Gastroesophageal sphincter (tissue), 4 donors: ENCODE measurements around the gene PLAC8. TPM values are rescaled to one million over a fixed set of nuclear protein-coding genes. Genes with fewer than 3 reads are reported as not detected.
"Not testable (repeated sequence)": the region's sequence is repeated elsewhere in the genome, so short reads cannot be mapped to it uniquely, and the experiment has no call there.

Source experiments
- ATAC-seq: fragments of 150-250 bp; one replicate; pipeline ENCODE4 v1.9.1; 2016; ENCODE audit warnings: mild to moderate bottlenecking, moderate library complexity
- H3K27ac ChIP-seq, 4 donors: fragments of 200-600 bp; sonication (generic) in 3 of 4; 1 replicate in 3 of 4; 2 replicates in 1 of 4; pipeline ENCODE4 v1.5.1; 2016 to 2019
- H3K27me3 ChIP-seq: fragments of 200-600 bp; sonication (generic); one replicate; pipeline ENCODE4 v1.5.1; 2019
- H3K36me3 ChIP-seq, 2 donors: fragments of 200-600 bp; sonication (generic); one replicate each; pipeline ENCODE4 v1.5.1; 2019; ENCODE audit warnings: control low read depth in 1 of 2
- H3K4me1 ChIP-seq, 3 donors: fragments of 200-600 bp; sonication (generic); 1 replicate in 2 of 3; 2 replicates in 1 of 3; pipeline ENCODE4 v1.5.1; 2016 to 2019; ENCODE audit warnings: control low read depth in 2 of 3
- H3K4me3 ChIP-seq, 2 donors: fragments of 200-600 bp; sonication (generic); one replicate each; pipeline ENCODE4 v1.5.1; 2019; ENCODE audit warnings: mild to moderate bottlenecking in 1 of 2, moderate library complexity in 1 of 2
- H3K9me3 ChIP-seq, 3 donors: fragments of 200-600 bp; sonication (generic); one replicate each; pipeline ENCODE4 v1.5.1; 2017 to 2019; ENCODE audit warnings: control low read depth in 2 of 3
- EP300 ChIP-seq: sonication (generic); formaldehyde crosslinking; IDR thresholded peaks from one replicate; pipeline ENCODE4 v1.6.1; 2017; ENCODE audit warnings: antibody characterized with exemption, mild to moderate bottlenecking
- POLR2A ChIP-seq, 2 donors: fragments of 450-650 bp; IDR thresholded peaks; one replicate each; pipeline ENCODE4 v1.6.1; 2017; ENCODE audit warnings: antibody characterized with exemption in 2 of 2, mild to moderate bottlenecking in 2 of 2, moderate library complexity in 1 of 2
- POLR2AphosphoS5 ChIP-seq: sonication (generic); formaldehyde crosslinking; IDR thresholded peaks from one replicate; pipeline ENCODE4 v1.6.1; 2017; ENCODE audit warnings: antibody characterized with exemption
- WGBS, 2 donors: methylation state at CpG; one replicate each; pipeline ENCODE4 v1.1.5; 2018; ENCODE audit warnings: low coverage in 1 of 2; 5-methylcytosine and 5-hydroxymethylcytosine counted together
- total RNA-seq, 4 donors: library from RNA; depleted of rRNA; stranded (reverse); fragments of >200 nt; gene quantifications; one replicate each; pipeline ENCODE4 v1.1.0, GENCODE V29; 2016
- TF ChIP-seq, protein P1 (sequence below), 4 experiments: fragments of 200-600 bp in 2 of 4; fragments of 450-650 bp in 2 of 4; sonication (generic) in 1 of 4; IDR thresholded peaks; one replicate each; pipeline ENCODE4 v1.5.1; 2017 to 2019; ENCODE audit warnings: antibody characterized with exemption in 4 of 4, mild to moderate bottlenecking in 2 of 4, moderate library complexity in 2 of 4

Gene PLAC8
- total RNA-seq, 4 donors from 2014 or later, result 2.0 to 32.0 (median 2.6) TPM; not detected in 1

DNA sequence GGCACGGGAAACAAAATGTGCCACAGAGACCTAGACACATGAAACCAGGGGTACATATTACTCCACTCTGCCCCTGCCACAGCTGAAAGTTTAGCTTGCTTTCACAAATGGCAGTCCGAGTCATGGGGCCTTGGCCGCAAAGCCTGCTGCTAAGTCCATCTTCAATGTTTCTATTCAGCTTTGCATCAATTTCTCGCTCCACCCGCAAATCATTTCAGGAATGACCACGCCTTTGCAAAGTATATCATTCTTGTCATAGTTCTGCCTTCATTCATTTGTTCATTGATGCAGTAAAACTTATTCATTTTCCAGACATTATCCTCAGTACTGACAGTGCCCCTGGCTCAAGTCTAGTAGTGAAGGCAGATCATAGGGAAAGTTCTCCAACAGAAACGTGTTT is 9.5 kb downstream of the PLAC8 start:
- Histone ChIP-seq H3K36me3 (no peaks in the 10 kb centered on the region), H3K27ac (no peak overlapping the region), H3K27me3 (no peaks in the 10 kb centered on the region), H3K4me1 (peaks cover 0 to 9% (median 0%) of the 10 kb centered on the region in 3 donors), H3K4me3 (no peak overlapping the region), H3K9me3 (no peaks in the 10 kb centered on the region)
- 85 to 93% methylated on average over 5 to 7 of the region's 7 CpGs for WGBS, 2 donors
- no peak for ATAC-seq
- TF ChIP-seq, protein P1, sequence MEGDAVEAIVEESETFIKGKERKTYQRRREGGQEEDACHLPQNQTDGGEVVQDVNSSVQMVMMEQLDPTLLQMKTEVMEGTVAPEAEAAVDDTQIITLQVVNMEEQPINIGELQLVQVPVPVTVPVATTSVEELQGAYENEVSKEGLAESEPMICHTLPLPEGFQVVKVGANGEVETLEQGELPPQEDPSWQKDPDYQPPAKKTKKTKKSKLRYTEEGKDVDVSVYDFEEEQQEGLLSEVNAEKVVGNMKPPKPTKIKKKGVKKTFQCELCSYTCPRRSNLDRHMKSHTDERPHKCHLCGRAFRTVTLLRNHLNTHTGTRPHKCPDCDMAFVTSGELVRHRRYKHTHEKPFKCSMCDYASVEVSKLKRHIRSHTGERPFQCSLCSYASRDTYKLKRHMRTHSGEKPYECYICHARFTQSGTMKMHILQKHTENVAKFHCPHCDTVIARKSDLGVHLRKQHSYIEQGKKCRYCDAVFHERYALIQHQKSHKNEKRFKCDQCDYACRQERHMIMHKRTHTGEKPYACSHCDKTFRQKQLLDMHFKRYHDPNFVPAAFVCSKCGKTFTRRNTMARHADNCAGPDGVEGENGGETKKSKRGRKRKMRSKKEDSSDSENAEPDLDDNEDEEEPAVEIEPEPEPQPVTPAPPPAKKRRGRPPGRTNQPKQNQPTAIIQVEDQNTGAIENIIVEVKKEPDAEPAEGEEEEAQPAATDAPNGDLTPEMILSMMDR (IDR thresholded peaks at IDR 0.05), result no peak
- TF ChIP-seq POLR2A (IDR thresholded peaks at IDR 0.05) (no peak), EP300 (no peak), POLR2AphosphoS5 (no peak)

DNA sequence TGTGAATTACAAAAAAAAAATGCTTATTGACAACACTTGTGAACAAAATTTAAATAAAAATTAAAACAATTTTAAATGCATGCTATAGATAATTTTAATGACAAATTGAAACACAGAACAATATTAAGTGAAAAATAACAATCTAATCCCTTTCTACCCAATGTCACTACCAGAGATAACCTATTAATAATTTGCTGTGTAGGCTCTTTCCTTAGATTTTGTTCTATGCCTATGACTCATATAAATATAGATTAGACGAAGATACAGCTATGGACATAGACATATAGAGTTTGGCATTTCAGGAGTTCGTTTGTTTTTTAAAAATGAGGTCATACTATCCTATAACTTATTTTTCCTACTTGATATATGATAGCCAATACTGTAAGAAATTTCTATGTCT is 18.1 kb downstream of the PLAC8 start:
- no peak overlapping the region for H3K27ac ChIP-seq
- H3K4me3 ChIP-seq, result no peak overlapping the region
- ATAC-seq, result no peak
- no peaks in the 10 kb centered on the region for H3K36me3 ChIP-seq
- no peaks in the 10 kb centered on the region for H3K9me3 ChIP-seq
- TF ChIP-seq, protein P1 (IDR thresholded peaks at IDR 0.05), result no peak
- TF ChIP-seq POLR2AphosphoS5, result no peak
- no peak for TF ChIP-seq POLR2A (IDR thresholded peaks at IDR 0.05)
- TF ChIP-seq EP300, result no peak
- 74 to 85% methylated on average over 2 of the region's 2 CpGs for WGBS, 2 donors
- H3K27me3 ChIP-seq, result no peaks in the 10 kb centered on the region
- no peaks in the 10 kb centered on the region for H3K4me1 ChIP-seq

DNA sequence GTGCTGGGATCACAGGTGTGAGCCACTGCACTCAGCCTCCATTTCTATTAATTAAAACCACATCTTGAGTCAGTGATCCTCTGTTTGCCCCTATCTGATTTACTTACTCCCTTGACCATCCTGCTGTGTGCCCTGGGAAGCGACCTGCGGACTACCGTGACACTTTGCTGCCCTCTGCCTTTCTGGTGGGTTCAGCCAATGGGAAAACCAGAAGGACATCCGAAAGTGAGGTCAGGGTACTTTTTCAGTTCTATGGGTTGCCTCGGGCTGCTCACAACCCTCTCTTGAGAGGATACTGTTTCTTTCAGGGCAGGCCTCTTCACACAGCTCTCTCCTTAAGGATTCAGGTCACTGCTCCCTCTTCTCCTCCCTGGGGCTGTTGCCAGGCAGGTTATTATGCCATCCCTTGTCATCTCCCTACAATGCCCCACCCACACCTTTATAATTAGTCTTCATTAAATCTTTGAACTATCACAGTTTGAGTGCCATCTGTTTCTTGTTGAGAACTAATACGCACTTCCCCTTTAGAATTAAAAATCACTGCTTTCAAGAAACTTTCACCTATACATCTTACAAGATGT is 21.4 kb downstream of the PLAC8 start:
- H3K4me1 ChIP-seq, result no peaks in the 10 kb centered on the region
- H3K36me3 ChIP-seq, result no peaks in the 10 kb centered on the region
- TF ChIP-seq, protein P1 (IDR thresholded peaks at IDR 0.05), result no peak
- TF ChIP-seq EP300, result no peak
- TF ChIP-seq POLR2A (IDR thresholded peaks at IDR 0.05), result no peak
- no peak for TF ChIP-seq POLR2AphosphoS5
- no peak overlapping the region for H3K27ac ChIP-seq
- no peak overlapping the region for H3K4me3 ChIP-seq
- no peaks in the 10 kb centered on the region for H3K9me3 ChIP-seq
- WGBS, 2 donors, result 46 to 55% methylated on average over 4 to 6 of the region's 6 CpGs
- H3K27me3 ChIP-seq, result no peaks in the 10 kb centered on the region
- no peak for ATAC-seq

DNA sequence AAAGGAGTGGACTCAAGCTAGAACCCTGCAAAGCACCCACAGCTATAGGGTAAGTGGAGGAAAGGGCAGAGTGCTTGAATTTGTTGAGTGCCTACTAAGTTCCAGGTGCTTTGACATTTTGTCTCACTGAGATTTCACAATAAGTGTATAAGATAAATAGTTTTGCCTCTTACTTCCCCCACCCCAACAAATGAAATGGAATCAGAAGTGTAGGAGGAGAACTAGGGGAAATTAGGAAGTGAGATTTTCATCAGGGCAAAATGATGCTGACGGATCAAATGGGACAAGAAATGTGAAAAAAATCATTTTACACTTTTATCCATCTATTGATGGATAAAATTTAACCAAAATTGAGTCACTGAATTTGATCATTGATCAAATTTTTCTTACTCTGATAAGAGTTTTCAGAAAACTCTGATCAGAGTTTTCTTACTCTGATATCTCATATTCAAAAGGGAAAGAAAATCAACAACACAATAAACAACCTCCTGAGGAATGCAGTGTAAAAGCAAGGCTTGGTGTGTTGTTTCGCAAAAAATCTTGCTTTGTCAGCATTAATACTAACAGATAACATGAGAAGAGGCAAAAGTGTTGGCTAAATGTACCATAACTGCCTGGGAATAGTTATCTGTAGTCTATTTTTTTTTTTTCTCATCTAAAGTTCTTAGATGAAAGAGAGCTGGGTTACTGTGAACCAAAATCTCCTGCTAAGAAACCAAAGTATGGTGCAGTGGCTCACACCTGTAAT is 24.9 kb downstream of the PLAC8 start:
- Histone ChIP-seq H3K4me1 (no peaks in the 10 kb centered on the region), H3K9me3 (no peaks in the 10 kb centered on the region), H3K27ac (no peak overlapping the region), H3K4me3 (no peak overlapping the region), H3K36me3 (no peaks in the 10 kb centered on the region), H3K27me3 (no peaks in the 10 kb centered on the region)
- 75% methylated on average over 2 of the region's 2 CpGs for WGBS, 2 donors
- ATAC-seq, result no peak
- no peak for TF ChIP-seq POLR2AphosphoS5
- TF ChIP-seq, protein P1 (IDR thresholded peaks at IDR 0.05), result no peak
- no peak for TF ChIP-seq POLR2A (IDR thresholded peaks at IDR 0.05)

DNA sequence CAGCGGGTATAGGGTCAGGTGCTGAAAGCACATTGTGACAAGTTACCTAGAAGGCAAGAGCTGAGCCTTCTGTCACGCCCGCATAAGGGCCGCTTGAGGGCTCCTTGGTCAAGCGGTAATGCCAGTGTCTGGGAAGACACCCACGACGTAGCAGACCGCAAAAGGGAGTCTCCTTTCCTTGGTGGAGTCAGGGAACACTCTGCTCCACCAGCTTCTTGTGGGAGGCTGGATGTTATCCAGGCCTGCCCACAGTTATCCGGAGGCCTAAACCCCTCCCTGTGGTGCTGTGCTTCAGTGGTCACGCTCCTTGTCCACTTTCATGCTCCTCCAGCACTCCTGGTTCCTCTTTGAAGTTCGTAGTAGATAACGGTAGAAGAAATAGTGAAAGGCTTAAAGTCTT is 29.6 kb downstream of the PLAC8 start:
- WGBS, 2 donors, result 66 to 95% methylated on average over 7 of the region's 12 CpGs
- not testable (repeated sequence) for H3K4me3 ChIP-seq, H3K27me3 ChIP-seq, H3K27ac ChIP-seq, H3K9me3 ChIP-seq, ATAC-seq, H3K4me1 ChIP-seq, H3K36me3 ChIP-seq
